NCI-H226 (cell line): ENCODE data around the gene PYGB.
"Not testable (repeated sequence)": the region's sequence is repeated elsewhere in the genome, so short reads cannot be mapped to it uniquely, and the experiment has no call there.

Experiments
- DNase-seq: peaks from one replicate; pipeline ENCODE4 v3.0.0-alpha.2; 2015

Gene PYGB

DNA sequence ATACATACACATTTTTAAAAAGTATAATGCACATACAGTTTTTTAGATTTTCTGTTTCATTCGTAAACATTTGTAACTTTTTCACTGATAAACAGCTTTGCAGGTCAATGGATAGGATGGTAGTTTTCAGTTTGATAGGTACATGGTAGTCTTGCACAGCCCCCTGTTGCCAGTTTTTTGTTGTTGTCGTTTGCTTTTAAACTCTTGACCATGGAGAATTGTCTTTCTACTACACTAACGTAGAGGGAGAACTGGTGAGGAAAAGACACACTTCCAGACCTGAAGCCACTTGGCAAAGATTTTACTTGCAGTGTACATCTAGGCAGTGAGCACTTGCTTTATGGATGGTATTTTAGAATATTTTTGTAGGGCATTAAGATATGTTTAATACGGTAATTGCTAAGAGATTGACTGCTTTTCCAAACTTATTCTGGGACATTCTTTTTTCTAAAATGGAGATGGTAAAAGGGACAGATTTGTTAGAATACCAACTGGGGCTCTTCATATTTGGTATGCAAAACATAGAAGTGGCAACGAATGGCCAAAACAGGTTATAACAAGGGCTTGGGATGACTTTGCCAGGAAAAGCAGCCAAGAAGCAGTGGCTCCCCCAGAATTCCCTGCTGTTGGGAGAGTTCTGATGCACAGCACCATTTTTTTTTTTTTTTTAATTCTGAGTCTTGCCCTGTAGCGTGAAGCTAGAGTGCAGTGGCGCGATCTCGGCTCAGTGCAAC, 1.5 kb downstream of the PYGB start:
- no peak for DNase-seq

DNA sequence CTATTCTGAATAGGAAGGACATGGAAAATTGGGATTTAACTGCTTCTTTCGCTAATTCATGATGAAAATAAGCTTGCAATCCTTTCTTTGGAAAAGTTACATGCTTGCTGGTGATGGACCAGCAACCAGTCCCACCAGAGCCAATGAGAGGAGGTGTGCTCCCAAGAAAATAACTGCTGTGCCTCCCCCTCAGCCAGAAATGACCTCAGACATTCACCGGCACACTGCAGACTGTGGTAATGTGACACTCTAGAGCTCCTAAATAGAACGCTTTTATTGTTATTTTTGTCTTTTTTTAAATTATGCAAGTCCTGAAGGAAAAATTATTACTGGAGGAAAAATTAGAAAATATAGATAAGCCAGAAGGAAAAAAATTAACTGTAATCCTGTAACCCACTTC, 2.6 kb downstream of the PYGB start:
- DNase-seq = no peak

DNA sequence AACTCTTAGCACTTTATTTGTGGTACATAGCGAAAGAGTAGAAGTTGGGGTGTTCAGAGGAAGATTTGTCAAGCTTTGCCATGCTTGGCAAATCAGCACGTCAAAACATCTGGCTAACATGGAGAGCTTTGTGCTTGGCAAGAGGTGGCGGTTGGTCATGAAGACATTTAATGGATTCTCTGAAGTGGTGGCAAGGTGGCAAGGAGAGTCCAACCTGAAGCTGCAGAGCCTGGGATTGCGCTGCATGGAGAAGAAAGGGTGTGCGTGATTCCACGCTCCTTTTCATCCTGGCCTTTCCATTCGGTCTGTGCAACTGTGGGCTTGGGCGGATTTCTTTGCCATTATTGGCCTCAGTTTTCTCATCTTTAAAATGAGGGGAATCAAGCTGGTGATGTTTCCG, 3.1 kb downstream of the PYGB start:
- DNase-seq = no peak

DNA sequence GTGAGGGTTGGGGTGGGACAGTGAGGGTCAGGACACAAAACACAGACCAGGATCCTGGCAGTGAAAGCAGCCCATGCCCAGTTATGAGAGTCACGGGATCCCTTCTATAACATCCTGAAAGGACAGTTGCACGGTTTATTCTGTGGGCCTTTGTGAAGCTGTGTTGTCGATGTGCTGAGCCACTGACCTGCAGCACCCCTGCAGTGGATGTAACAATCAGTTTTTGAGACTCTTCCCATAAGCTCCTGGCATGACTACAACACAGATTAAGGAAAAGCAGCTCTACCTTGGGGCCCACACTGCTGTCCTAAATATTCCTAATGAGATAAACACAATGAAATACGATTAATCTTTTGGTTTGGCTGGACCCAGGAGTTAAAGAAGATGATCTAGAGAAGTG, 3.7 kb downstream of the PYGB start:
- DNase-seq = no peak

DNA sequence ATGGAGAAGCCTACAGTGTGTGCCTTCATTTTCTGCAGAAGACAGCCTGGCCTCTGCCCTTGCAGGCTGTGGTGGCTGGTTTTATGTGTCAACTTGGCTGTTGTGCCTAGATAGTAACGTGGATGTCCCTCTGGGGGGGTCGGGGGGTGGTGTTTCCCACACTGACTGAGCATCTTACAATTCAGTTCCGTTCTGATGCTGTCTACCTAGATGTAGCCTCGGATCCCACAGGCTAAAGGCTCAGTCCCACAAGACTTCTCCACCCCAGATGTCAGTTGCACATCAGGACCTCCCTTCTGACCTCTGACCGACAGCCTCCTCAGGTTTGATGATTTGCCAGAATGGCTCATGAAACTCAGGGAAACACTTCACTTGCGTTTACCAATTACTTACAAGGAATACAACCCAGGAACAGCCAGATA, 4.4 kb downstream of the PYGB start:
- DNase-seq = no peak

DNA sequence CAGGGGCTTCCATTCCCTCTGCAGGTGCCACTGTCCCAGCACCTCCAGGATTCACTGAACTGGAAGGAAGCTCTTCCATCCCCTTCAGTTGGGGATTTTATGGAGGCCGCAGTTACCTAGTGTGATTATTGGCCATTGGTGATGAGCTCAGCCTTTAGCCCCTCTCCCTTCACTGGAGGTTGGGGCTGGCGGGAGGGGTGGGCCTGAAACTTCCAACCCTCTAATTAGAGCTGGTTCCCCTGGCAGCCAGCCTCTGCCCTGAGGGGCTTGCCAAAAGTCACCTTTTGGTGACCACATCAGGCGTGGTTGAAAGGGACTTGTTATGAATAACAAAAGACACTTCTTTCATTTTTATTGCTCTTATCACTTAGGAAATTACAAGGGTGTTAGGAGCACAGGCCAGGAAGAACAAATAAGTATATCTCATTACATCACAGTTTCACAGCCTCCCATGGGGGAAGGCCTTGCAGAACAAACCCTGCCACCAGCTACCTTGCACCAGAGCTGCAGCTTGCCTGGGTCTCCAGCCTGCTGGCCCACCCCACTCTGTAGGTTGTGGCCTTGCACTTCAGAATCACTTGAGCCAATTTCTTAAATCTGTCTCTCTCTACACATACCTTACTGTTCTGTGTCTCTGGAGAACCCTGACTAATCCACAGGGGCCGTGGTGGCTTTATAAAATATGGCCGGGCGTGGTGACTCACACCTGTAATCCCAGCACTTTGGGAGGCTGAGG, 5.0 kb downstream of the PYGB start:
- no peak for DNase-seq

DNA sequence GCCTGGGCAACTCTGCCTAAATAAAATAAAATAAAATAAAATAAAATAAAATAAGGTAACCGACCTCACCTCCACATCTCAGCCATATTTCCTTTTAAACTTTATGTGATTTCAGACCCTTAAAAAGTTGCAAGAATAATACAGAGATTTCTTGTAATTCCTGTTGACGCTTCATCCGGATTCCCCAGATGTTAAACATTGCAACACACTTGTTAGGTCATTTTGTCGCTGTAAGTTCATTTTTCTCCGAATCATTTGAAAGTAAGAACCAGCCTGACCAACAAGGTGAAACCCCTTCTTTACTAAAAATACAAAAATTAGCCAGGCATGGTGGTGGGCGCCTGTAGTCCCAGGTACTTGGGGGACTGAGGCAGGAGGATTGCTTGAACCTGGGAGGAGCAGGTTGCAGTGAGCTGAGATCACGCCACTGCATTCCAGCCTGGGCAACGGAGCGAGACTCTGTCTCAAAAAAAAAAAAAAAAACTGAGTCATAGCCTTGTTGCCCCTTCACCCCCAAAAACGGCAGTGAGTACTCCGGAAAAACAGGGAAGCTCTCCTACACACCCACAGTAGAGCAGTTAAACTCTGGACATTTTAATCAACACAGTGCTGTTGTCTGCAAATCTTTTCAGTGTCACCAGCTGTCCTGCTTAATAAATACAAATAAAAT, 5.9 kb downstream of the PYGB start:
- DNase-seq = no peak

DNA sequence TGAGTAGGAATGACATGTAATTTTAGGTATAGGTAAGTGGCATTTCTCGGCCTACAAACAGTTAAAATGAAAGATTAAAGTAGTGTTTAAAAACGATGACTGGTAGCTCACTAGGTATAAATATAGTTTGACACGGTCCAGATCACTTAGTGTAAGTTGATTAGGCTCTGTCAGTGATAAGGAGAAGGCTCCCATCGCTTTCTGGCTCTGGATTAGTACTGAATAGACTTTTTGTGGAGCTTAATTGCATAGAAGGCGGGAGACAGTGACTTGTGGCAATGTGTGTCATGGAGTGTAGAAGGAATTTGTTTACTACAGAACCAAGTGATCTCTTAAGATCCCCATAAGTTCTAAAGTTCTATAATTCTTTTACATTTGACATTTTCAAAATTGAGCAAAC, 6.7 kb downstream of the PYGB start:
- DNase-seq = no peak

DNA sequence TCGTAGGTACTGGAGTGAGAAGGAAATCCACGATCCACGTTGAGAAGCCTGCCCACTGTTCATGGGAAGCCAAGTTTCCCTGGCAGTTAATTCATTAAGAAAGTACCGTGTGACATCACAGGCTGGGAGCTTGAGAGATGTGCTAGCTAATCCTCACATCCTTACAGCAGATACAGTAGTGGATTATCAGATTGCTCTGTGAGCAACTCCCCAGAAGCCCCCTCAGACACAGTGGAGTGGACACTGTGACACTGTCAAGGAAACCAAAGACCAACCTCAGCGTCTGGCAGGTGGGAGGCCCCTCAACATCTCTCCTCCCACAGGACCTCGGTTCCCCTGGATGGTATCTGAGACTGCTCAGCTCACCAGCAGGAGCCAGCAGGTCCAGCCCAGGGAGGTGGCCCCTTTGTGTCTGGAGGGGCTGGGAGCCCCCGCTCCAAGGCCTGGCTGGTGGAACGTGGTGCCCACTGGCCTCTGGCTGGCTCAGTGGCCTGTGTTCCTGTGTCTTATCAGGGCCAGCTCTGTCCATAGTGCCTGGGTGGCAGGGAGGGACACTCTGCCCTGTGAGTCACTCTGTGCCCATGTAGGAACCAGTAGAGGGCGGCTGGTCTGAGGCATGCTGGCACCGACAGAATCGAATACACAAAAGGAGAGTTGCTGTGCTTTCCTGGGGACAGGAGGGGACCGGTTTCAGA, 7.2 kb downstream of the PYGB start:
- no peak for DNase-seq

DNA sequence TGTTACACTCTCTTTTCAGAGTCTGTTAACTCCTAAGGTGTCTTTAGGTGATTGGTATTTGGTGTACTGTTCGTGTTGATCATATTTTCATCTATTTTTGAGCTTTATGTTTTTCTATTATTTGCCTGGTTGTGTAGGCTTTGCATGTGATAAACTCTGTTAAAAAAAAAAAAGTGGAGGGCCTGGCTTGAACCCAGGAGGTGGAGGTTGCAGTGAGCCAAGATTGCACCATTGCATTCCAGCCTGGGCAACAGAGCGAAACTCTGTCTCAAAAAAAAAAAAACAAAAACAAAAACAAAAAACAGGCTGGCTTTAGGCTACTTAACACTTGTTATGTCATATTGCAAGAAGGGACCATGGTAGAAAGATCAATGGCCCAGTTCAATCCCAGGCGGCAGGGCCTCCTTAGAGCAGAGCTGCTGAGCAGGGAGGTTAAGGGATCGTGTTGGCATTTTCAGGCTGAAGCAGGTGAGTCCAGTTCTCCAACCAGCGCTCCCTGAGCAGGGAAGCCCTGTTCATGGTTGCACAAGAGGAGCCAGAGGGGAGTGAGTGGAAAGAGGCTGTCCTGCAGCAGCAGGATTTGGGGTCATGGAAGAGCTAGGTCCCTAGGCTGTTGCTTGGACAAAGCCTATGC, 8.5 kb downstream of the PYGB start:
- no peak for DNase-seq

DNA sequence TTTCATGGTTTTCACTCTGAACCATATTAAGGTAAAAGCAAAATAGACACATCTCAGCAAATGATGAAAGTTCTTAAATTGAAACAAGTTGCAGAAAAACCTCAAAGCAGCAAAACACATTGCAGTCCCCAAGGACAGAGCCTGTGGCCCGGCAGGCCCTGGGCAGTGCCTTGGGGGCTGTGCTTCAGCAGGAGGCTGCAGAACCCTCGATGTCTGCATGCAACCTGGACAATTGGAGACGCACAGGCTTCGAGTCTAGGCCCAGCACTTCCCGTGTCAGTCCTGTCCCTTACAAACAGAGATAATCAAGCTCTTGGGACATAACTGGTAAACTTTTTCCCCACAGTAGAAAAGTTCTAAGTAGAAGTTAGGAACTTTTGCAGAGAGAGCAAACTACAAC, 9.2 kb downstream of the PYGB start:
- no peak for DNase-seq

DNA sequence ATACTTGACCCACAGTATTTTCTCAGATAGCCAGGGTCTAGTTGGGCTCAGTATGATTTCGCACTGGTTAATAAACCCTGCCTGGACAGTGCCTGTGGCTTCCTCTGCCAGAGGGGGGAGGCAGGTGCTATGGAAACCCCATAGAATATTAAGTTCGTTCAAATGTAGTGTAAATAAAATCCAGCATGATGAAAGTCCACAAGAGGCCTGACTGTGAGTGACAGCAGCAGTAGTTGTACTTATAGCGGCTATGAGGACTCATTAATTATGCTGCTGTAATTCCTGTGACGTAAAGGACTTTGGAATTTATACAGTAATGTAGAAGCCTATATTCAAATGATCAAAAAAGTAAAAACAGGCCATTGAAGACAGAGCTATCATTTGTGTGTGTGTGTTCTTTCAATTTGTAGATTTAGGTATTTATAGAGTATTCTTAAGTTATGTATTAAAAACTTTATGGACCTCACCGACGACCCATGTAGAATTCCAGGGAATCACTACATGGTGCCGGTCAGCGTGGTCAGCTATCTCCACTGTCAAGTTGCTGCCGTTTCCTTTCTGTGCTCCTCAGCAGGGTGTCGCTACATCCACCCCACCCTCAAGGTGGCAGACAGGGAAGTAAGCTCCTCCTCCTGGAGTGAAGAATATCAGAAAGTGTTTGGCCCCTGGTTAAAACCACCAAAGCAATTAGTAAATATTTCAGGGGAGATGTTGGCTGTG, 10.0 kb downstream of the PYGB start:
- DNase-seq = no peak

DNA sequence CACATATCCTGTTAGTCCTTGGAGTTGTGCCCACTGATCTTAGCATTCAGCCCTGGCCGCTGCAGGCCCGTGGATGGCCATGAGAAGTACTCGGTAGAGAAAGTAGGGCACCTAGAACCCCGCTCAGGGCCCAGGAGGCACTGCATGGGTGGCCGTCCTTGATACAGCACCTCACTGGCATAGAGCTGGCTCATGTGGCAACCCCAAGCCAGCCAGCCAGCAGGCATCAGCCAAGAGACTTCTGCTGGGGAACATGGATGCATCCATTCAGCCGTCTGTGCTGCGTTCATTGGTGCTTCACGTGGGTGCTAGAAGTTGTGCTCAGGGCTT, 10.6 kb downstream of the PYGB start:
- DNase-seq = no peak

DNA sequence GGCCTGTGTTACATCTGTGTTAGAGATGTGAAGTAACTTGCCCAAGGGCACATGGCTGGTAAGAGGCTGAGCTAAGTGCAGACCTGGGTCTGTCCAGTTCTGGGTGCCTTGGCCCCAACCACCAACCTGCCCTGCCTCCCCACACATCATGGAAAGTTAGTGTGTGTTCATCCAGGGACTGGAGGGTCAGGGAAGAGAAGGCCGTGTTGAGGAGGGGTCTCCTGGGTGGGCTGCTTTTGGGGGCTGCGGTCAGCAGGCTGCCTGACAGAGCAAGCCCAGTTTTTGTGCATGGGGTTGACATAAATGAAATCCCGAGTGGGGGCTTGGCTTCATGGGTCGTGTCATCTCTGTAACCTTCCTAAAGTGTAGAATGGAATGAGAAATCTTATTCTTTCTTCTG, 10.9 kb downstream of the PYGB start:
- DNase-seq = no peak

DNA sequence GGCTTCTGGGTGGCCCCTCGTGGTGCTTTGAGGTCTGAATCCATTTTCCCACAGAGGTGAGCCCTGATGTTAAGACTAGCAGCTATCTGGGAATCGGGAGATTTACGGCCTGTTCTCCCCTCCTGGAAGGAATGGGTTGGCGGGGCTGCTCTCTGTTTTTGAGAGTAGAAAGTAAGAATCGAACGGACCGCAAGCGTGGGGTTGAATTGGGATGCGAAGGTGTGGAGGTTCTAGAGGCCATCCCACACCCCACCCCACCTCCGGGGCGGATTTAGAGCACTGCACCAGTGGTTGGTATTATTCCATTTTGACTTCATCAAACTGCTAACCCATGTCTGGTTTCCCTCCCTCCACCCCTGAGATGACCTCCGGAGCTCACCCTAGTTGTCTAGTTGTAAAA, 11.5 kb downstream of the PYGB start:
- DNase-seq = no peak

DNA sequence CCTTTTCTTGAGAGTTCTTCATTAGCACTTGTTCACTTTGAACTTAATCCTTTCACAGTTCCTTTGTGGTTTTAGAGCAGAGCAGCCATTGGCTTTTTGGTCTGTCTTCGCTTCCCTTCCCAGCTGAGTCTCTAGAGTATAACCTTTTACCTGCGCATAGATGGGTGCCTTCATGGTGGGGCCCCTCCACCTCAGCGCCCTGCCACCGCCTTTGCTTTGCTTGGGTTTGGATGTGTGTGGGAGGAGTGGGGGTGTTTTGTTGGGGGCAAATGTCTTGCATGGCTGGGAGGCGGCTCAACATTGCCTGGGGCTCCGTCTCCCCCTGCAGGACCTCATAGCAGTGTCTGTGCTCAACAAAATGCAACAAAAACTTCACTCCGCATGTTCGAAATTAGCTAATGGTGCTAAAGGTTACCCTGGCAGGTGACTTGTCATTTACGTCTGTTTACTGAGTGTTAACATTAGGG, 11.9 kb downstream of the PYGB start:
- DNase-seq = no peak

DNA sequence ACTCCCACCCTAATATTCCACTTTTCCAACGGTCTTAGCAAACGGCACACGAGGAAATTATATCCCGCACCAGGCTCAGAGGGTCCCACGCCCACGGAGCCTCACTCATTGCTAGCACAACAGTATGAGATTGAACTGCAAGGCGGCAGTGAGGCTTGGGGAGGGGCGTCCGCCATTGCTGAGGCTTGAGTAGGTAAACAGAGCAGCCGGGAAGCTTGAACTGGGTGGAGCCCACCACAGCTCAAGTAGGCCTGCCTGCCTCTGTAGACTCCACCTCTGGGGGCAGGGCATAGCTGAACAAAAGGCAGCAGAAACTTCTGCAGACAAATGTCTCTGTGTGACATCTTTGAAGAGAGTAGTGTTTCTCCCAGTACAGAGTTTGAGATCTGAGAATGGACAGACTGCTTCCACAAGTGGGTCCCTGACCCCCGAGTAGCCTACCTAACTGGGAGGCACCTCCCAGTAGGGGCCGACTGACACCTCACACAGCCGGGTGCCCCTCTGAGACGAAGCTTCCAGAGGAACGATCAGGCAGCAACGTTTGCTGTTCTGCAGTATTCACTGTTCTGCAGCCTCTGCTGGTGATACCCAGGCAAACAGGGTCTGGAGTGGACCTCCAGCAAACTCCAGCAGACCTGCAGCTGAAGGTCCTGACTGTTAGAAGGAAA, 13.0 kb downstream of the PYGB start:
- DNase-seq = not testable (repeated sequence)

DNA sequence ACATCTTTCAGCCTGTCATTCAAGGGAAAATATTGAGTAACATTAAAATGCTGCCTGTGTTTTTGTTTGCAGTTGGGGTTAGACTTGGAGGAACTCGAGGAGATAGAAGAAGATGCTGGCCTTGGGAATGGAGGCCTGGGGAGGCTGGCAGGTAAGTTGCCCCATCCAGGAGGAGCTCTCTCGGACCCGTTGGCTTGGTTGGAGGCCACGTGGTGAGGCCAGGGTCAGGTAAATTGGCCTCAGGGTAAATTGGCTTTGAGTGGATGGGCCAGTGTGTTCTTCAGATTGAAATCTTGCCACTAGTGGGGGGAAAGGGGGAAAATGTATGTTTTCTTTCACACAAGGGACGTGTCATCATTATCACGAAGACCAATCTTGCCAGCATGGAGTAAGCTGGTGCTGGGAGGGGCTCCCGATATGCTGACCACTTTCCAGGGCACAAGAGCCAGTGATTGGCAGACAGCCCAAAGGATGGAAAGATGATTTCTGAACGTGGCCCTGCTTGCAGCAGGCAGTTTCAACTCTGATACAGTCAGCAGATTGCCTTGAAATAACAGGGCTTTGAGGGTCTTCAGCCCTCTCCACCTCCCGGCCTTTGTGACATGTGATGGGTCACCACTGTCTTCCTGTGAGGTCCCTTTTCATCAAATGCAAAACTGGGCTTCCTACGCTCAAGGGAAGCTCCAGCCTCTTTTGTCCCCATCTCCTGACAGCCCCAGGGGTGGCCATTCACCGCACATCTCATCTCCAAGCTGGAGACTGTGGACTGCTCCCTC, 21.4 kb downstream of the PYGB start:
- DNase-seq = no peak

DNA sequence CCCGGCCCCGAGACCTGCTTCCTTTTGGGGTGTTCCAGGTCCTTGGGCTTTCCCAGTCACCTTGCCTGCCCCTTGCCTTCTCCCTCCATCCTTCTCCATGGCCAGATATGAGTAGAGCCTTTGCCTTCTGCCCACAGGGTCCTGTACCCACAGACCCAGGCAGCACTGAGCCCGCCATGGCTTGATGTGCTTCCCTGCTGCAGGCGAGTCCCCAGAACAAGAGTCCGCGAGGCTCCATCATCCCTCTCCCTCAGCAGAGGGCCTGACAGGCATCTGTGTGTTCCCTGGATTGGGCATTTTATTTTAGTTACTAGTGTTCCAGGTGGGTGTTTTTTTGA, 21.9 kb downstream of the PYGB start:
- no peak for DNase-seq

DNA sequence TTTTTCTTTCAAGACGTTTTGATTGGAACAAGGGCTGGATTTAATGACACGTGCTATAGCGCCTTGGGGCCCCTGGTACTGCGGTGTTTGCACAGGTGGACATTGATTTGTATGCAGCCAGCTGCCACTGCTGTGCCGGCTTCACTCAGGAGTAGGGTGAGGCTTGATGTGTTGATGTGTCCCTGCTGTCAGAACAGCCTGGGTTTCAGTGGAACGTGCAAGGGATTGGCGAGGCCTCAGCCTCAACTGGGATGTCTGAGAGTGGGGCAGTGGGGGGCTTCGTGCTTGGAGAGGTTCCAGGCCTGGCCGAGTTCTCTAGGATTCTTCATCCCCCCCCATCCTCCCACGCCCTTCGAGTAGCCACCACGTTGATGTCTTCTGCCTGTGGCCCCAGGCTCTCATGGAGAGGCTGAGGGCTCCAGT, 23.0 kb downstream of the PYGB start:
- no peak for DNase-seq
